ENCODE results near the gene BABAM2. TPM values are rescaled to one million over a fixed set of nuclear protein-coding genes. Genes with fewer than 3 reads are reported as not detected.

The BABAM2 gene
- total and polyA plus RNA-seq, 7 experiments from 2014 or later: 34.2 to 58.2 (median 44.2) TPM

GRCh38 chr2:28352610-28353195 lies 462.2 kb downstream of the BABAM2 start:
- no peaks in the 10 kb centered on the region for H3K9me3 ChIP-seq (ENCODE audit: control insufficient read depth in 2 of 3, low read length in 3 of 3)
- intact Hi-C loops (cut with micrococcal nuclease): no loop called here
- peaks cover 0 to 1% (median 0%) of the 10 kb centered on the region in 11 donors for H3K9me3 Mint-ChIP-seq
- no peaks in the 10 kb centered on the region for H3K36me3 ChIP-seq (ENCODE audit: control insufficient read depth in 2 of 3, insufficient read depth in 3 of 3, low read length in 3 of 3)
- no peaks in the 10 kb centered on the region for H3K27me3 Mint-ChIP-seq
- POLR2A ChIA-PET: no interaction called here
- H3K27ac Mint-ChIP-seq: peak overlapping the region in 1 of 9 donors; percentile 79
- H3K27ac ChIP-seq (ENCODE audit: low read depth, low read length): no peak overlapping the region
- H3K4me1 ChIP-seq (ENCODE audit: control insufficient read depth in 2 of 2, insufficient read depth in 2 of 2, low read length in 2 of 2): peaks cover 13 to 18% of the 10 kb centered on the region in 2 donors
- CTCF ChIA-PET: no interaction called here
- H3K4me3 ChIP-seq (ENCODE audit: low read length): no peak overlapping the region
- H3K36me3 Mint-ChIP-seq: no peaks in the 10 kb centered on the region
- no peaks in the 10 kb centered on the region for H3K27me3 ChIP-seq (ENCODE audit: control insufficient read depth in 2 of 2, insufficient read depth in 2 of 2, low read length in 2 of 2)
- H3K4me1 Mint-ChIP-seq: peaks cover 6 to 26% (median 17%) of the 10 kb centered on the region in 7 donors
- ATAC-seq (no peak), DNase-seq (no peak)
- no peak overlapping the region for H3K4me3 Mint-ChIP-seq

GRCh38 chr2:28354920-28355520 lies 464.5 kb downstream of the BABAM2 start:
- no peaks in the 10 kb centered on the region for H3K36me3 ChIP-seq (ENCODE audit: control insufficient read depth in 2 of 3, insufficient read depth in 3 of 3, low read length in 3 of 3)
- ChIA-PET POLR2A (no interaction called here), CTCF (no interaction called here)
- H3K27ac Mint-ChIP-seq: no peak overlapping the region
- no peaks in the 10 kb centered on the region for H3K27me3 ChIP-seq (ENCODE audit: control insufficient read depth in 2 of 2, insufficient read depth in 2 of 2, low read length in 2 of 2)
- DNase-seq (no peak), ATAC-seq (no peak)
- no peak overlapping the region for H3K4me3 ChIP-seq (ENCODE audit: low read length)
- intact Hi-C loops (cut with micrococcal nuclease): no loop called here
- peaks cover 16 to 19% of the 10 kb centered on the region in 2 donors for H3K4me1 ChIP-seq (ENCODE audit: control insufficient read depth in 2 of 2, insufficient read depth in 2 of 2, low read length in 2 of 2)
- H3K9me3 Mint-ChIP-seq: no peaks in the 10 kb centered on the region
- H3K27ac ChIP-seq (ENCODE audit: low read depth, low read length): no peak overlapping the region
- H3K4me3 Mint-ChIP-seq: no peak overlapping the region
- peaks cover 0 to 6% (median 0%) of the 10 kb centered on the region in 5 donors for H3K27me3 Mint-ChIP-seq
- H3K4me1 Mint-ChIP-seq: peaks cover 12 to 30% (median 24%) of the 10 kb centered on the region in 7 donors
- no peaks in the 10 kb centered on the region for H3K9me3 ChIP-seq (ENCODE audit: control insufficient read depth in 2 of 3, low read length in 3 of 3)
- H3K36me3 Mint-ChIP-seq: peaks cover 0 to 4% (median 0%) of the 10 kb centered on the region in 5 donors

- Mint-ChIP-seq H3K27me3 (peaks cover 0 to 6% (median 0%) of the 10 kb centered on the region in 5 donors), H3K4me3 (no peak overlapping the region), H3K4me1 (peaks cover 12 to 33% (median 26%) of the 10 kb centered on the region in 7 donors), H3K9me3 (no peaks in the 10 kb centered on the region), H3K27ac (peak overlapping the region in 1 of 9 donors; percentile 23), H3K36me3 (peaks cover 0 to 4% (median 0%) of the 10 kb centered on the region in 5 donors)
- Histone ChIP-seq H3K4me1 (ENCODE audit: control insufficient read depth in 2 of 2, insufficient read depth in 2 of 2, low read length in 2 of 2) (peaks cover 22 to 24% of the 10 kb centered on the region in 2 donors), H3K27me3 (ENCODE audit: control insufficient read depth in 2 of 2, insufficient read depth in 2 of 2, low read length in 2 of 2) (no peaks in the 10 kb centered on the region), H3K4me3 (ENCODE audit: low read length) (no peak overlapping the region), H3K27ac (ENCODE audit: low read depth, low read length) (no peak overlapping the region), H3K36me3 (ENCODE audit: control insufficient read depth in 2 of 3, insufficient read depth in 3 of 3, low read length in 3 of 3) (no peaks in the 10 kb centered on the region), H3K9me3 (ENCODE audit: control insufficient read depth in 2 of 3, low read length in 3 of 3) (no peaks in the 10 kb centered on the region)
- ATAC-seq (no peak), DNase-seq (no peak)
- CTCF ChIA-PET: no interaction called here
- intact Hi-C loops (cut with micrococcal nuclease): no loop called here
- POLR2A ChIA-PET: no interaction called here
These were observed 465.1 kb downstream of the BABAM2 start for GRCh38 chr2:28355521-28356094.

- H3K4me1 ChIP-seq (ENCODE audit: control insufficient read depth in 2 of 2, insufficient read depth in 2 of 2, low read length in 2 of 2): peaks cover 24 to 29% of the 10 kb centered on the region in 2 donors
- no peaks in the 10 kb centered on the region for H3K27me3 ChIP-seq (ENCODE audit: control insufficient read depth in 2 of 2, insufficient read depth in 2 of 2, low read length in 2 of 2)
- CTCF ChIA-PET: no interaction called here
- intact Hi-C loops (cut with micrococcal nuclease): no loop called here
- no peak overlapping the region for H3K27ac ChIP-seq (ENCODE audit: low read depth, low read length)
- POLR2A ChIA-PET: no interaction called here
- no peaks in the 10 kb centered on the region for H3K9me3 Mint-ChIP-seq
- H3K27ac Mint-ChIP-seq: peak overlapping the region in 1 of 9 donors; percentile 23
- H3K4me3 ChIP-seq (ENCODE audit: low read length): no peak overlapping the region
- peaks cover 0 to 12% (median 0%) of the 10 kb centered on the region in 5 donors for H3K27me3 Mint-ChIP-seq
- DNase-seq (peak in 2 of 9 donors; percentile 12 to 25), ATAC-seq (peak; percentile 17)
- H3K36me3 Mint-ChIP-seq: peaks cover 0 to 4% (median 0%) of the 10 kb centered on the region in 5 donors
- no peaks in the 10 kb centered on the region for H3K36me3 ChIP-seq (ENCODE audit: control insufficient read depth in 2 of 3, insufficient read depth in 3 of 3, low read length in 3 of 3)
- peaks cover 12 to 39% (median 28%) of the 10 kb centered on the region in 7 donors for H3K4me1 Mint-ChIP-seq
- no peaks in the 10 kb centered on the region for H3K9me3 ChIP-seq (ENCODE audit: control insufficient read depth in 2 of 3, low read length in 3 of 3)
- H3K4me3 Mint-ChIP-seq: no peak overlapping the region
These were observed 465.8 kb downstream of the BABAM2 start for GRCh38 chr2:28356095-28356911.

- ATAC-seq (no peak), DNase-seq (no peak)
- H3K27me3 ChIP-seq (ENCODE audit: control insufficient read depth in 2 of 2, insufficient read depth in 2 of 2, low read length in 2 of 2): no peaks in the 10 kb centered on the region
- Mint-ChIP-seq H3K4me3 (no peak overlapping the region), H3K9me3 (no peaks in the 10 kb centered on the region), H3K27ac (peak overlapping the region in 1 of 9 donors; percentile 29), H3K4me1 (peaks cover 14 to 47% (median 29%) of the 10 kb centered on the region in 7 donors), H3K27me3 (peaks cover 0 to 14% (median 0%) of the 10 kb centered on the region in 5 donors), H3K36me3 (peaks cover 0 to 4% (median 0%) of the 10 kb centered on the region in 5 donors)
- H3K36me3 ChIP-seq (ENCODE audit: control insufficient read depth in 2 of 3, insufficient read depth in 3 of 3, low read length in 3 of 3): no peaks in the 10 kb centered on the region
- ChIA-PET CTCF (interaction anchor here (0.7 kb wide), 1 partner anchor 18 kb away, joined by 3 read pairs; no protein-coding TSS in a partner anchor), POLR2A (no interaction called here)
- no peak overlapping the region for H3K27ac ChIP-seq (ENCODE audit: low read depth, low read length)
- H3K4me1 ChIP-seq (ENCODE audit: control insufficient read depth in 2 of 2, insufficient read depth in 2 of 2, low read length in 2 of 2): peaks cover 24 to 34% of the 10 kb centered on the region in 2 donors
- intact Hi-C loops (cut with micrococcal nuclease): no loop called here
- no peak overlapping the region for H3K4me3 ChIP-seq (ENCODE audit: low read length)
- no peaks in the 10 kb centered on the region for H3K9me3 ChIP-seq (ENCODE audit: control insufficient read depth in 2 of 3, low read length in 3 of 3)
These were observed 466.5 kb downstream of the BABAM2 start for GRCh38 chr2:28357055-28357454.

- Histone ChIP-seq H3K27ac (ENCODE audit: low read depth, low read length) (no peak overlapping the region), H3K36me3 (ENCODE audit: control insufficient read depth in 2 of 3, insufficient read depth in 3 of 3, low read length in 3 of 3) (no peaks in the 10 kb centered on the region), H3K4me3 (ENCODE audit: low read length) (no peak overlapping the region), H3K4me1 (ENCODE audit: control insufficient read depth in 2 of 2, insufficient read depth in 2 of 2, low read length in 2 of 2) (peaks cover 24 to 34% of the 10 kb centered on the region in 2 donors), H3K27me3 (ENCODE audit: control insufficient read depth in 2 of 2, insufficient read depth in 2 of 2, low read length in 2 of 2) (no peaks in the 10 kb centered on the region), H3K9me3 (ENCODE audit: control insufficient read depth in 2 of 3, low read length in 3 of 3) (no peaks in the 10 kb centered on the region)
- POLR2A ChIA-PET: no interaction called here
- H3K27ac Mint-ChIP-seq: peak overlapping the region in 7 of 9 donors; percentile 66 to 96 (median 92)
- no peak for DNase-seq
- CTCF ChIA-PET: interaction anchor here (0.7 to 0.8 kb wide), 2 partner anchors 19 to 45 kb away, joined by 3 read pairs; no protein-coding TSS in a partner anchor
- H3K27me3 Mint-ChIP-seq: peaks cover 0 to 14% (median 0%) of the 10 kb centered on the region in 5 donors
- intact Hi-C loops (cut with micrococcal nuclease): loop anchor here (2.0 kb wide), 2 partner anchors 21 to 107 kb away; no protein-coding TSS in a partner anchor
- no peak for ATAC-seq
- peaks cover 0 to 5% (median 0%) of the 10 kb centered on the region in 5 donors for H3K36me3 Mint-ChIP-seq
- H3K4me1 Mint-ChIP-seq: peaks cover 22 to 56% (median 34%) of the 10 kb centered on the region in 7 donors
- H3K9me3 Mint-ChIP-seq: no peaks in the 10 kb centered on the region
- H3K4me3 Mint-ChIP-seq: peak overlapping the region in 4 of 10 donors; percentile 16 to 84 (median 68)
These were observed 467.6 kb downstream of the BABAM2 start for GRCh38 chr2:28357948-28358667.
